GM21786 (cell line): Measurements from ENCODE around the gene KDM4C.

Experiments
- ATAC-seq: cut with Tn5 transposase; IDR thresholded peaks from one replicate; pipeline ENCODE4 v1.9.1; 2021; ENCODE audit not compliant: unreplicated experiment

KDM4C gene

GRCh38 chr9:7192266-7192665 is 434.5 kb downstream of the KDM4C start:
- ATAC-seq: no peak

DNA sequence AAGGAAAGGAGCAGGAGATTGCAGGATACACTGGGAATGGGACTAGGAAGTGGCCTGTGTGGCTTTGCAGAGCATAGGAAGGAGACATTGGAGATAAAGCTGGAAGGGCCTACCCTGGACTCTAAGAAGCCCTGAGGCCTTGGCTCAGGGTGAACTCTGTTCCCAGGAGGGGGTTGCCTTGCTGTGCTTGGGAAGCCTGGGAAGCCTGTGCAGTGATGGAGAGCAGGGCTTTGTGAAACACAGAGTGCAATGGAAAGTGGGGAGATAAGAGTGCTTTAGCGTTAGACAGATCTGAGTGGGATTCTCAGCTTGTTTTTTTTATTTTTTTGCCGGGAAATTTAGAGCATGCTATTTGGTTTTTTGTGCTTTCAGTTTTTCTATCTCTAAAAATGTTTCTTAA is 437.8 kb downstream of the KDM4C start:
- no peak for ATAC-seq

- ATAC-seq: no peak
Measured at GRCh38 chr9:7196467-7196866, 438.7 kb downstream of the KDM4C start.

DNA sequence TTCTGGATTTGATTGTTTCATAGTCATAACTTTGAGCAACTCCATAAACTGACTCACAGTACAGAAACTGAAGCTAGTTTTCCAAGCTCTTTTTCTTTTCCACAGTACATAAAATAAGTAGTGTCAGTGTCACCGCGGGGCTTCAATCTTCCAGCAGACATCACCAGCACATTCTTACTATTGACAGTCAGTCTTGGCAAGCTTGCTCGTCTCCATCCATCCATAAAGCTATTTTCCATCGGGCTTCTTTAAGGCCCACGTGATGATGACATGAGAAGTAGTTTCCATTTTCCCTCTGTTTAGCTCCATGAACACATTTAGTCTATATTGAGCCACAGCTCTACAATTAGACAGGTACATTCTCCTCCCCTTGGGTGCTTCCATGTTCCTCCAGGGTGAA is 443.4 kb downstream of the KDM4C start:
- ATAC-seq: no peak

DNA sequence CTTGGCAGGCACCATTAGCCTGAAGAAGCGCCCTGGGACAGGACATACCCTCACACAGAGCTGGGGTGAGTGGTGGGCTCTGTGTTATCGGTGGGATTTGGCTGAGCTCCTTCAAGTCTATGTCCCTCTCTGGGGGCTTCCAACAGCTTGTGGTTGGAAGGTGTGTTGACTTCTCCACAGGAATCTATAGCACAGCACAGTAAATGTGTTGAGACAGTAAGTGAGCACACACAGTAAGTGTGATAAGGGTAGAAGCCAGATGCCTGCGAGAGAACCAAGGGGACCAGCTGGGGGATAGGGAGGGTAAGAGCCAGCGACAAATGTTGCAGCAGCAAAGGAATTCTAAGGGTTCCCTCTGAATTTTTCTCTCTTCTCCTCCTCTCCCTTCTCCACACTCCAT is 448.0 kb downstream of the KDM4C start:
- no peak for ATAC-seq

DNA sequence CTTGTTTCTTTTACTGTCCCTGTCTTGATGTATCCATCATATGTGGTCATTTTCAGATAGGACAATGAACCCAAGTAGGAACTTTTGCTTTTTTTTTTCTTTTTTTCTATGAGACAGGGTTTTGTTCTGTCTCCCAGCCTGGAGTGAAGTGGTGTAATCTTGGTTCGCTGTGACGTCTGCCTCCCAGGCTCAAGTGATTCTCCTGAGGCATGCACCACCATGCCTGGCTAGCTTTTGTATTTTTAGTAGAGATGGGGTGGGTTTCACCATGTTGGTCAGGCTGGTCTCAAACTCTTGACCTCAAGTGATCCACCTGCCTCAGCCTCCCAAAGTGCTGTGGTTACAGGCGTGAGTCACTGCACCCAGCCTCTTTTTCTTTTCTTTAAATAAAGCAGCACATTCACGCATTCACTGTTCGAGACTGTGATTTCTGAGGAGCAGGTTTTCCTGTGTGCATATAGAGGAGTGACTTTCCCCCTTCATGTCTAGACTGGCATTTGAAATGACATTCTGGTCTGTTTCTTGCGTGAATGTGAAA is 448.5 kb downstream of the KDM4C start:
- no peak for ATAC-seq

DNA sequence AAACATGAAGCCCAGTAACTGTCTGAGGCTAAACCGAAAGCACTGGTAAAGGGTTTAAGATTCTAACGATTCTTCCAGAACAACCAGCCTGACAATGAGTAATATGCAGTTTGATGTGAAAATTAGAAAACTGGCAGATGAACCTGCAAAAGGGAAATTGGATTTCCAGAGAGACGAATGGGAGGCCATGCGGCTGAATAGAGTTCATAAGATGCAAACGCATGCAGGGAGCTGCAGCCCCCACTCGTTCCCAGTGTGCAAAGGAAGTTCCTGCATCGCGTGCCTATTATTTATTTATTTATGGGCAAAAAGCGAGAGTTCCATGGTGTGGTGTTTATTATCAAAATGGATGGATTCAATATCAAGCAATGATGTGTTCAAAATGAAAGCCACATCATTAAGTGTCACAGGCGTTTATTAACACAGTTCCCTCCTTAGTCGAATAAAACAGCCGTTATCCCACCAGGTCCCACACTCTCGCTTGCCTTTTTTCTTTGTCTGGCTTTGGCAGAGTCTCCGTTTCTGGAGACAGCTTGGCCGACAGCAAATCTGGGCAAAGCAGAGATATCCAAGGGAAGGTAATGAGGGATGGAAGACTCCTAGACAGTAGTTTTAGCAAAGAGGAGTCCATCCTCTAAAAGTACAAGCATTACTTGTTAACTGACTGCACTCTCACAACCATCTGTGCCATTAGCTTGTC is 451.4 kb downstream of the KDM4C start:
- no peak for ATAC-seq

- ATAC-seq: no peak
Measured at GRCh38 chr9:7209990-7210389, 452.2 kb downstream of the KDM4C start.

DNA sequence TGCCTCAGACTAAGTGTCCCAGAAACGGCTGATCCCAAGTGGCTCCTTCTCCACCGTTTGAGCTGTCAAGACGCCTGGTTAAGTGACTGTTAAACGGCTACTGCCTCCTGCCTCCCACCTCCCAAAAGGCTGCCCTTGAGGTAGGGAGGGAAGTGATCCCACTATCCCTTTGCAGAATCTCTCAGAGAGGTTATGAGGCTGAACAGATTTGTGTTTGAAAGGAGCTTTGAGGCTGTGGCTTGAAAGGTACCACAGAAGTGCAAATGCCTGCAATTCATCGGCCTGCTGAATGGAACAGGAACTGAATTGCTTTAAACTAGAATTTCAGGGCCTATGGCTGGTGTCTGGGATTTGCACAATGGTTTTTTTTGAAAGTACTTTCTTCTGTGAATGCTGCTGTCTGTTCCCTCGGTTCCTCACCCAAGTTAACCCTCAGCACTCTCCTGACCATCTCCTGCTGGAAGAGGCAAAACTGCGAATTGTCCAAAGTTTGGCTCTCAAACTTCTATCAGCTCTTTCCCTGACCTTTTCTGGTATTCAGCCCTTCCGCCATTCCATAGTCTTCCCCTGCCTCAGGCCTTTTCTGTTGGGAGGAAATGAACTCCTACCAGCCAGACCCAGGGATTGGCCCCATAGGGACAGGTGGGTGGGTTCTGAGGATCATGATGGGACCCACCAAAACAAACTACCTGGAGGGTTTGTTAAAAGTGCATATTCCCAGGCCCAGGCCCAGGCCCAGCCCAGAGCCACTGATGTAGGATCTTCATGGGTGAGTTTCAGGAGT is 453.3 kb downstream of the KDM4C start:
- ATAC-seq: no peak

DNA sequence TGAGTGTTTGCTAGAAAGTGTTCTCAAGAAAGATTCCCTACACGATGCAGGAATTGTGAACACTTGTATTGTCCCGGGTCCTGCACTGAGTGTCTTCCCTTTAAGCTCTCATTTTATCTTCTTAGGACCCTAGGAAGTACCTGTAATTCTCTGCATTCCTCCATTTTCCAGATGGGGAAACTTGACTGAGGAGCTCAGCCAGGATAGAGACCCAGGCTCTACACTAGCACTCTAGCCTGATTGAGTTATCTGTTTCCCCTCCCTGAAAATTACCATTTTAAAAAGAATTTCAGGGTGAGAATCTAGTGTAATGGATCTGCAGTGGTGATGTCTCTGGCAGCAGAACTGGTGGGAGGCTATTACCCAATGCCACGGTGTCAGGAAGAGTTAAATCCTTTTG is 453.9 kb downstream of the KDM4C start:
- no peak for ATAC-seq

DNA sequence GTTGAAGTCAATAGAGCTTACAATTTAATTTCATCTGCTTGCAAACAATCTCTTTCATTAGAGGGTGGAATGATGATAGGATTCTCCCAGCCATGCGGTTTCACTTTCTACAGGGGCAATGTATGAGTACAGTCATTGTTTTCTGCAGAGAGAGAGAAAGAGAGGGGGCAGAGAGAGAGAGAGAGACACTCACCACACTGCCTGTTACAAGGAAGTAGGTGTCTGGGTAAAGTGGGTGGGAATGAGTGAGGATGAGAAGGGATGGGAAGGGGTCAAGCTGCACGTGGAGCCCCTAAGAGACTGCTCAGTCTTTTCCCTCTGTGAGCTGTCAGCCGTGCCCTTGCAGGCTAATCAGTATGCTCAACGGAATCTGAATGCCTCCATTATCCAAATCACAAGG is 454.3 kb downstream of the KDM4C start:
- ATAC-seq: no peak

DNA sequence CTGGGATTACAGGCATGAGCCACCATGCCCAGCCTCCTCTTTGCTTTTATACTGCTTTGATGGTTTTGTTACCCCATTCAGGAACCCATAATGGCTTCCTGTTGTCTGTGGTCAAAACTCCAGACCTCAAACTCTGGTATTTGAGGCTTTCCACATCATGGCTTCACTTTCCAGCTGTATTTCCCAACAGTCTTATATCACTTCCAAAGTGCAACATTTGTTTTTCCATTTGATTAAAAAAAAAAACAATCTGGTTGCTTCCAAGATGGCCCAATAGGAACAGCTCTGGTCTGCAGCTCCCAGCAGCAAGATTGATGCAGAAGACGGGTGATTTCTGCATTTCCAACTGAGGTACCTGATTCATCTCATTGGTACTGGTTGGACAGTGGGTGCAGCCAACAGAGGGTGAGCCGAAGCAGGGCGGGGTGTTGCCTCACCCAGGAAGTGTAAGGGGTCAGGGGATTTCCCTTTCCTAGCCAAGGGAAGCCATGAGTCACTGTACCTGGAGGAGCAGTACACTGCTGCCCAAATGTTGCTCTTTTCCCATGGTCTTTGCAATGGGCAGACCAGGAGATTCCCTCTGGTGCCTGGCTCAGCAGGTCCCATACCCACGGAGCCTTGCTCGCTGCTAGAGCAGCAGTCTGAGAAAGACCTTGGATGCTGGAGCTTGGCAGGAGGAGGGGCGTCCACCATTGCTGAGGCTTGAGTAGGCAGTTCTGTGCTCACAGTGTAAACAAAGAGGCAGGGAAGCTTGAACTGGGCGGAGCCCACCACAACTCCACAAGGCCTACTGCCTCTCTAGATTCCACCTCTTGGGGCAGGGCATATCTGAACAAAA is 458.4 kb downstream of the KDM4C start:
- no peak for ATAC-seq

GRCh38 chr9:7223981-7224380 is 466.2 kb downstream of the KDM4C start:
- ATAC-seq: no peak
